Hematopoietic multipotent progenitor cell treated with erythropoietin and hydrocortisone succinate and interleukin-3 and kit ligand, for 6 days (in vitro differentiated cells): ENCODE measurements around the gene EXOC6B.

Source experiments
- DNase-seq: peaks from one replicate; pipeline ENCODE4 v3.0.0-alpha.2; 2015

Gene EXOC6B

GRCh38 chr2:72828840-72829507 lies 3.1 kb upstream of the EXOC6B start:
- DNase-seq, result no peak

GRCh38 chr2:72827966-72828646 lies 2.3 kb upstream of the EXOC6B start:
- no peak for DNase-seq

GRCh38 chr2:72827487-72827886 lies 1.7 kb upstream of the EXOC6B start:
- no peak for DNase-seq

GRCh38 chr2:72826156-72826477 lies 284 bp upstream of the EXOC6B start:
- no peak for DNase-seq

- peak; percentile 11 for DNase-seq
Measured at GRCh38 chr2:72824224-72824842, 1.5 kb downstream of the EXOC6B start.

- no peak for DNase-seq
Measured at GRCh38 chr2:72822794-72823193, 3.0 kb downstream of the EXOC6B start.

- DNase-seq, result no peak
Measured at GRCh38 chr2:72821983-72822382, 3.9 kb downstream of the EXOC6B start.

- DNase-seq, result no peak
Measured at GRCh38 chr2:72821118-72821517, 4.7 kb downstream of the EXOC6B start.

GRCh38 chr2:72819501-72819900 lies 6.3 kb downstream of the EXOC6B start:
- DNase-seq, result no peak

- DNase-seq, result no peak
Measured at GRCh38 chr2:72815655-72816278, 10.1 kb downstream of the EXOC6B start.

GRCh38 chr2:72813841-72814240 lies 12.0 kb downstream of the EXOC6B start:
- no peak for DNase-seq

- no peak for DNase-seq
Measured at GRCh38 chr2:72810165-72810564, 15.7 kb downstream of the EXOC6B start.

GRCh38 chr2:72809095-72809494 lies 16.7 kb downstream of the EXOC6B start:
- no peak for DNase-seq

- no peak for DNase-seq
Measured at GRCh38 chr2:72806280-72806945, 19.4 kb downstream of the EXOC6B start.

GRCh38 chr2:72803626-72804320 lies 22.1 kb downstream of the EXOC6B start:
- no peak for DNase-seq

GRCh38 chr2:72803151-72803550 lies 22.7 kb downstream of the EXOC6B start:
- DNase-seq, result no peak

- no peak for DNase-seq
Measured at GRCh38 chr2:72800492-72800891, 25.3 kb downstream of the EXOC6B start.

GRCh38 chr2:72797740-72798139 lies 28.1 kb downstream of the EXOC6B start:
- DNase-seq, result no peak

GRCh38 chr2:72796766-72797165 lies 29.1 kb downstream of the EXOC6B start:
- DNase-seq, result no peak

GRCh38 chr2:72794572-72794971 lies 31.3 kb downstream of the EXOC6B start:
- no peak for DNase-seq

- DNase-seq, result peak; percentile 58
Measured at GRCh38 chr2:72793798-72794440, 31.9 kb downstream of the EXOC6B start.

GRCh38 chr2:72789241-72789640 lies 36.6 kb downstream of the EXOC6B start:
- no peak for DNase-seq
